GM10248 (cell line): ENCODE measurements around the gene HOXD13.

Experiments used
- CTCF ChIA-PET: fragments of 300-600 bp; sonication (Branson Sonifier 250); formaldehyde crosslinking; extraction: SDS; loops from one replicate; lab custom pipeline; 2021; ENCODE audit warnings: antibody characterized with exemption; lab: Yijun Ruan, JAX
- POLR2A ChIA-PET: fragments of 350-650 bp; sonication (Branson Sonifier 250); formaldehyde crosslinking; extraction: SDS; loops from one replicate; lab custom pipeline; 2020; ENCODE audit warnings: antibody characterized with exemption; lab: Yijun Ruan, JAX
- DNase-seq: peaks from one replicate; pipeline ENCODE4 v3.0.0; 2012; ENCODE audit errors: extremely low spot score
- TF ChIP-seq, protein P1 (sequence below): IDR thresholded peaks from 2 replicates; pipeline ENCODE4 v1.5.1; 2012; ENCODE audit warnings: mild to moderate bottlenecking, low read depth; ENCODE audit errors: extremely low read depth, missing control alignments, control extremely low read depth

Gene HOXD13

DNA sequence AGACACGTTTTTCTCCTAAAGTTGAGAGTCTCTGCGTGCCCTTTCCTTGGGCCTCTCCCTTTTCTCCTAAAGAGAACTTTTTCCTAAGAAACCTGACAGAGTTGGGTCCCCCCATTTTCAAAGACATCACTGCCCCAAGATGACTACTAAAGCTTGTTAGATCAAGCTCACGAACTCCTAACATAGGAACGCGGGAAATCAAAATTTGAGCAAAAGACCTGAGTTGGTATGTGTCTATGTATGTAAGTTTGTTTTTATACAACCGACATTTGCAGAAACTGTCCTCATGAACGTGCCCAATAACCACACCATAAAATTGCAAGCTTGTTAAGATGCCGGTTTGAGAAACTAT is 1.4 kb downstream of the HOXD13 start:
- CTCF ChIA-PET, result interaction anchor here (1.3 to 6.0 kb wide), 3 partner anchors 17 to 405 kb away, joined by 3 to 96 read pairs (median 18); no protein-coding TSS in a partner anchor
- POLR2A ChIA-PET, result no interaction called here
- no peak for DNase-seq
- TF ChIP-seq, protein P1, sequence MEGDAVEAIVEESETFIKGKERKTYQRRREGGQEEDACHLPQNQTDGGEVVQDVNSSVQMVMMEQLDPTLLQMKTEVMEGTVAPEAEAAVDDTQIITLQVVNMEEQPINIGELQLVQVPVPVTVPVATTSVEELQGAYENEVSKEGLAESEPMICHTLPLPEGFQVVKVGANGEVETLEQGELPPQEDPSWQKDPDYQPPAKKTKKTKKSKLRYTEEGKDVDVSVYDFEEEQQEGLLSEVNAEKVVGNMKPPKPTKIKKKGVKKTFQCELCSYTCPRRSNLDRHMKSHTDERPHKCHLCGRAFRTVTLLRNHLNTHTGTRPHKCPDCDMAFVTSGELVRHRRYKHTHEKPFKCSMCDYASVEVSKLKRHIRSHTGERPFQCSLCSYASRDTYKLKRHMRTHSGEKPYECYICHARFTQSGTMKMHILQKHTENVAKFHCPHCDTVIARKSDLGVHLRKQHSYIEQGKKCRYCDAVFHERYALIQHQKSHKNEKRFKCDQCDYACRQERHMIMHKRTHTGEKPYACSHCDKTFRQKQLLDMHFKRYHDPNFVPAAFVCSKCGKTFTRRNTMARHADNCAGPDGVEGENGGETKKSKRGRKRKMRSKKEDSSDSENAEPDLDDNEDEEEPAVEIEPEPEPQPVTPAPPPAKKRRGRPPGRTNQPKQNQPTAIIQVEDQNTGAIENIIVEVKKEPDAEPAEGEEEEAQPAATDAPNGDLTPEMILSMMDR, result no peak

DNA sequence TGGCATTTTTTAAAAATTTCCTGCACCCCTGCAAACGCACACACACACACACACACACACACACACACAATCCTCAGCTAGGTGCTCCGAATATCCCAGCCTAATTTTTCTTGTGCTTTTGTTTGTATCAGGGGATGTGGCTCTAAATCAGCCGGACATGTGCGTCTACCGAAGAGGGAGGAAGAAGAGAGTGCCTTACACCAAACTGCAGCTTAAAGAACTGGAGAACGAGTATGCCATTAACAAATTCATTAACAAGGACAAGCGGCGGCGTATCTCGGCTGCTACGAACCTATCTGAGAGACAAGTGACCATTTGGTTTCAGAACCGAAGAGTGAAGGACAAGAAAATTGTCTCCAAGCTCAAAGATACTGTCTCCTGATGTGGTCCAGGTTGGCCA is 1.8 kb downstream of the HOXD13 start:
- no peak for DNase-seq
- CTCF ChIA-PET, result interaction anchor here (1.3 to 6.0 kb wide), 3 partner anchors 16 to 406 kb away, joined by 3 to 96 read pairs (median 18); no protein-coding TSS in a partner anchor
- TF ChIP-seq, protein P1, result no peak
- POLR2A ChIA-PET, result no interaction called here

DNA sequence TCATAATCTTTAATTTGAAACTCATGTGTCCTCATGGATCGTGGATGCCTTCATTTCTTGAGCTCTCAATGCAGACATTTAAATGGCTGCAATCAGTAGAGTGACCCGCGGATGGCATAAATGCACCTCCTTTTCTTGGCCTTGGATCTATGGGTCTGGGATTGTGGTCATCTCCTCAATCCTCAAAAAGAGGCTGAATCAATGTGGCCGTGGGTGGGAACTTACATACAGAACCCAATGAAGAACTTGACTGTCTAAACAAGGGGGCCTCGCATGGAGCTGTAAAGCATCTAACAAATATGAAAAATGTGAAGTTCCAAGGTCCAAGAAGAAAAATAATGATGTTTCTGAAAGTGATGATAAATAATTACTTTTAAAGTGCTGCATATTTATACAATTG is 2.9 kb downstream of the HOXD13 start:
- POLR2A ChIA-PET, result no interaction called here
- DNase-seq, result no peak

DNA sequence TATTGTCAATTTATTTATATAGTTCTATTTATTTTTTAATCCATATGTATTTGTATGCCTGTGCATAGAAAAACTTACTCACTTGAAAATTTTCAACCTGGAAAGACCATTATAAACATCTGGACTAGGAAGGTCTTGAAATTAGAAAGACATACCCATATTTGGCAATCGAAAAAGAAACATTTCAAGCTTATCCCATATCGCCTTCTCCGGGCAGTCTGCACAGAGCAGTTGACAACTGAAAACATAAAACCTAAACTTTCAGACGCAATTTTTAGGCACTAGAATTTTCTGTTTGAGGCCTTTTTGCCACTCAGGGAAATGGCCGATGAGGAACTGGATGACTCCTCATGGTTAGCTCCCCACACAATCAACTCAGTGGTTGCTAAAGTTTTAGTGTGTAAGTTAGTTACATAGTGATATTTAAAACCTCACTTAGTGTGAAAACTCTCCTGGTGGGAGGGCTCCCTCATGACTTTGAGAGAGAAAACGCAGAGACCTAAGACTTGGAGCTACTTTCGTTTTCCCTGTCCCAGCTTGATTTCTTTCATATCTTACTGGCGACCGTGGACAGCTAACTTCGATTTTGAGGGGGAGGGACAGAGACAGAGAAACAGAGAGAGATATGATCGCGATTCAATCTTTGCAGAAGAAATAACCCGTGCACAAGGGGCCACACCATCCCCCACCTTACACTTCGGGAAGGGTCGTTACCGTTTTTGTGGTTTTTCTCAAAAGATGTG is 3.9 kb downstream of the HOXD13 start:
- DNase-seq, result no peak
- TF ChIP-seq, protein P1, result no peak
- ChIA-PET POLR2A (no interaction called here), CTCF (interaction anchor here (0.7 to 6.0 kb wide), 21 partner anchors 8 to 1397 kb away, joined by 3 to 96 read pairs (median 5); partner anchors contain the start of gene EVX2)

More for the DNA sequence above, 2.9 kb downstream of the HOXD13 start:
- TF ChIP-seq, protein P1, result no peak
- CTCF ChIA-PET, result interaction anchor here (1.6 to 6.0 kb wide), 8 partner anchors 12 to 1396 kb away, joined by 5 to 96 read pairs (median 10); partner anchors contain the start of gene EVX2

- DNase-seq, result peak; percentile 79
- POLR2A ChIA-PET, result interaction anchor here (0.7 kb wide), 1 partner anchor 61 kb away, joined by 8 read pairs; no protein-coding TSS in a partner anchor
- TF ChIP-seq, protein P1, result peak; percentile 74
- CTCF ChIA-PET, result interaction anchor here (0.7 to 6.0 kb wide), 32 partner anchors 9 to 1400 kb away, joined by 3 to 96 read pairs (median 4); partner anchors contain the start of gene EVX2
Measured at GRCh38 chr2:176096986-176097819, 4.7 kb downstream of the HOXD13 start.

DNA sequence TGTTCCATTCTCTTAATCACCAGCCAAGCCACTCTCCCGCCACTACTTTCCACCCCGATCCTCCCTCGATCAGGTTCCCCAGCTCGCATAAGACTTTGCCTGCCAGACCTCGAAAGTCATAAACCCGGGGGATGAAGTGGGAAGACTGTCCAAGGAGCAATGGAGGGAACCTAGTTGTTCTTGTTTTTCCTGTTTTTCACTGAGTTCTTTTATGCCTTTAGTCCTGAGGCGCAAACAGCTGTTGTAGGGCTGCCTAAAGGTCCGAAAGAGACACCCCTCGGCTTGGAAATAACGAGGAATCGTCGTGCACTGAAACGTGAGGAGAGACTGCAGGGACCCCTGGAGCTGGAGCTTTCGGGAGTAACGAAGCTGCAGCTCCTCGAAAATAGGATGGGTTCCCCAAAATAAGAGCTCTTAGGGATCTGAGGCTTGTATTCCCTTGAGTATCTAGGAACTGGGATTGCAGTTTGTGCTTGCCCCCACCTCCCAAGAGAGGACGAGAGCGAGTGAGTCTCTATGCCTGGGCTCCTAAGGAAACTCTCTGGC is 5.4 kb downstream of the HOXD13 start:
- ChIA-PET POLR2A (no interaction called here), CTCF (interaction anchor here (0.6 to 6.0 kb wide), 25 partner anchors 9 to 1401 kb away, joined by 3 to 96 read pairs (median 4); no protein-coding TSS in a partner anchor)
- no peak for DNase-seq
- TF ChIP-seq, protein P1, result no peak
